Right lung (tissue), 5 donors: ENCODE data around the gene AP4S1. TPM values are rescaled to one million over a fixed set of nuclear protein-coding genes. Genes with fewer than 3 reads are reported as not detected.
"Not testable (repeated sequence)": the region's sequence is repeated elsewhere in the genome, so short reads cannot be mapped to it uniquely, and the experiment has no call there.

ENCODE experiments used
- DNase-seq, 2 donors: peaks; one replicate each; pipeline ENCODE4 v3.0.0-alpha.2; 2013
- polyA plus RNA-seq, 5 donors: library from polyadenylated mRNA; unstranded; fragments of 120-200 nt; gene quantifications; one replicate each; pipeline versions ENCODE4 v1.2.1 to v1.2.3, GENCODE V29; 2013; ENCODE audit warnings: inconsistent platforms in 1 of 5, low replicate concordance in 1 of 5; ENCODE audit not compliant: insufficient read length in 5 of 5, insufficient read depth in 1 of 5

AP4S1 gene
- polyA plus RNA-seq, 5 donors: 16.1 to 22.4 (median 19.9) TPM

DNA sequence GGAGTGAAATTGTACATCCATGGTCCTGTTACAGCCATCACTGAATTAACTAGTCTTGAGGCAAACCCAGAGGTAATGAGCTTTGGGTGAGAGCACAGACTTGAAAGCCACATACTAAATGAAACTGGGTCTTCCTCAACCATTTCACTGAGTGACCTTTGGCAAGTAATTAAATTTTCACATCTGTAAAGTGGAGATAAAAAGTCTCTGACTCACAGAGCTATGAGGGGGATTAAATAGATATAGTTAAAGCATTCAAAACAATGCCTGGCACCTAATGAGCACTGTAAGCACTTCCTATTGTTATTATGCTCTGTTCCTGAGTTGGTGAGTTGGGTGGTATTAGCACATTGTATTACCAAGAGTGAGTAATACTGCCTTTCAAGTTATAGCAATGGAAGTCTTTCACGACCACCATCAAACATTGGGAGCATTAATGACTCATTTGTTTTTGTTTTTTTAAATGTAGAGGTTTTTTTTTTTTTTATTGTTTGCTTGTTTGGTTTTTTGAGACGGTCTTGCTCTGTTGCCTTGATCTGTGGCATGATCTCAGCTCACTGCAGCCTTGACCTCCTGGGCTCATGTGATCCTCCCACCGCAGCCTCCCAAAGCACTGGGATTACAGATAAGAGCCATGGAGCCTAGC is 13.2 kb downstream of the AP4S1 start:
- DNase-seq: no peak

DNA sequence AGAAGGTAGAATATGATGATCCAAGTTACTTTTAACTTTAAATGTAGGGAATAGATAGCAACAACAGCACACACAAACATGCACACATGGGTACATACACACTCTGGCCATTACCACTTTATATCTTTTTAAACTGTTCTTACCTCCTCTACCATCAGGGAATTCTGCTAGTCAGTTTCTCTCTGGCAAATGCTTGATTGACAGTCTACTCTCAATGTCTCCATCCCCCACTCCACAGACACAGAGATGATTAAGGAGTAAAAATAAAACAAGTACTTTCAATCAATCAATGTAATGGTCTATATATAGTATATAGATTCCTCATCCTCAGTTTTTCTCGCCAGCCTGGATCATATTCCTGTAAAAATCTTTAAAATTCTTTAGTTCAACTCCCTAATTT is 16.9 kb downstream of the AP4S1 start:
- DNase-seq: no peak

DNA sequence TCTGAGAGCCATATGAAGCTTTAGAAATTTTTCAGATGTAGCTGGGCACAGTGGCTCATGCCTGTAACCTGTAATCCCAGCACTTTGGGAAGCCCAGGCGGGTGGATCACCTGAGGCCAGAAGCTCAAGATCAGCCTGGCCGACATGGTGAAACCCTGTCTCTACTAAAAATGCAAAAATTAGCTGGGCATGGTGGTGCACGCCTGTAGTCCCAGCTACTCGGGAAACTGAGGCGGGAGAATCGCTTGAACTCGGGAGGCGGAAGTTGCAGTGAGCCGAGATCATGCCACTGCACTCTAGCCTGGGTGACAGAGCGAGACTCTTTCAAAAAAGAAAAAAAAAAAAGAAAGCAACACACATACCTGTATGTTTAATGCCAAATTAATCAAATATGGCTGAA is 17.4 kb downstream of the AP4S1 start:
- DNase-seq: not testable (repeated sequence)

DNA sequence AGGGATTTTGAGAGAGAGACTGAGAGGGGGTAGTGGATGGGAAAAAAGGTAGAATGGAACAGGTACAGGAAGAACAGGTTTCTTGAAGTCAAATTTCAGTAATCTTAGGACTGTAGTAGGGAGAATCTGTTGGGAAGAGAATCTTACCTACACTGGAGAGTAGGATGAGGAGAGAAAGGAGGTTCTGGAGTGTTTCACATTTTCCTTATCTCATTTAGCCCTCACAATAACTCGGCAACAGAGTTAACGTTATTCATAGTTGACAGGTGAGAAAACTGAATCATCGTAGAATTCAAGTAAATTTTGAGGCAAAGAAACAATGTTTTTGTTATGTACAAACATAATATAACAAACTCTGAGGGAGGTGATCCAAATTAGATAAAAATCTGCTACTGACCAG is 17.9 kb downstream of the AP4S1 start:
- DNase-seq: no peak

DNA sequence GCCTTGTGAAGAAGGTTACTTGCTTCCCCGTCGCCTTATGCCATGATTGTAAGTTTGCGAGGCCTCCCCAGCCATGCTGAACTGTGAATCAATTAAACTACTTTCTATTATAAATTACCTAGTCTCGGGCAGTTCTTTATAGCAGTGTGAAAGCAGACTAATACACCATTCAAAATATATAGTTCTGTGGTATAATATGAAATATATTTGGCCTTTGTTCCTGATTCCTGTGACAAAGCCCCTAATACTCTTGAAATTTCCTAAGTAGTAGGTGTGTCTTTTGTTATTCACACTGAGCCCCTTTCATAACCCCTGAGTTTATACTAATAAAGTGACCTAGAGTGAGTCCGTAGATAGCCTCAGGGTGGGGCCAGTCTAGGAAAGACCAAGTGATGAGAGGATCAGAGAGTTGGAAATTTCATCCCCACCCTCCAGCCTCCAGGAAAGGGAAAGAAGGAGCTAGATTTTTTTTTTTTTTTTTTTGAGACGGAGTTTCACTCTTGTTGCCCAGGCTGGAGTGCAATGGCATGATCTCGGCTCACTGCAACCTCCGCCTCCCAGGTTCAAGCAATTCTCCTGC is 20.1 kb downstream of the AP4S1 start:
- DNase-seq: no peak

DNA sequence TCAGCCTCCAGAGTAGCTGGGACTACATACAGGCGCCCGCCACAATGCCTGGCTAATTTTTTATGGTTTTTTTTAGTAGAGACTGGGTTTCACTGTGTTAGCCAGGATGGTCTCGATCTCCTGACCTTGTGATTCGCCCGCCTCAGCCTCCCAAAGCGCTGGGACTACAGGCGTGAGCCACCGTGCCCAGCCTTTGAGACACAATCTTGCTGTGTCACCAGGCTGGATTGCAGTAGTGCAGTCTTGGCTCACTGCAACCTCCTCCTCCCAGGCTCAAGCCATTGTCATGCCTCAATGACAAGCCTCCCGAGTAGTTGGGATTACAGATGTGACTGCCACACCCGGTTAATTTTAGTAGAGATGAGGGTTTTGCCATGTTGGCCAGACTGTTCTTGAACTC is 22.1 kb downstream of the AP4S1 start:
- no peak for DNase-seq

DNA sequence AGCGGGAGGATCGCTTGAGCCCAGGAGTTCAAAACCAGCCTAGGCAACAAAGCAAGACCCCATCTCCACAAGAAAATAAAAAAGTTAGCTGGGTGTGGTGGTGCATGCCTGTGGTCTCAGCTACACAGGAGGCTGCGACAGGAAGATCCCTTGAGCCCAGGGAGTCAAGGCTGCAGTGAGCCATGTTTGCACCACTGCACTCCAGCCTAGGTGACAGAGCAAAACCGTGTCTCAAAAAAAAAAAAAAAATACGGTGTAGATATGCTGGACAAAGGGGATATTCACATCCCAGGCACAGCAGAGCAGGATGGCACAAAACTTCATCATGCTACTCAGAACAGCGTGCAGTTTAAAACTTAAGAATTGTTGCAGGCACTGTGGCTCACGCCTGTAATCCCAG is 25.6 kb downstream of the AP4S1 start:
- DNase-seq: no peak

DNA sequence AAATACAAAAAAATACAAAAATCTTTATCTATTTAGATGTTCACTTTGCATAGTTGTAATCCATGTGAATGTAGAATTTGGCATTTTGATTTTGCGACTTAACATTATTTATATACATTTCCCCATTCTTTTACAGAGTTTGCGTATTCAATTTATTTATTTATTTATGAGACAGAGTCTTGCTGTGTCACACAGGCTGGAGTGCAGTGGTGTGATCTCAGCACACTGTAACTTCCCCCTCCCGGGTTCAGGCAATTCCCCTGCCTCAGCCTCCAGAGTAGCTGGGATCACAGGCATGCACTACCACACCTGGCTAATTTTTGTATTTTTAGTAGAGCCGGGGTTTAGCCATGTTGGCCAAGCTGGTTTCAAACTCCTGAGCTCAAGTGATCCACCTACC is 26.1 kb downstream of the AP4S1 start:
- DNase-seq: no peak

DNA sequence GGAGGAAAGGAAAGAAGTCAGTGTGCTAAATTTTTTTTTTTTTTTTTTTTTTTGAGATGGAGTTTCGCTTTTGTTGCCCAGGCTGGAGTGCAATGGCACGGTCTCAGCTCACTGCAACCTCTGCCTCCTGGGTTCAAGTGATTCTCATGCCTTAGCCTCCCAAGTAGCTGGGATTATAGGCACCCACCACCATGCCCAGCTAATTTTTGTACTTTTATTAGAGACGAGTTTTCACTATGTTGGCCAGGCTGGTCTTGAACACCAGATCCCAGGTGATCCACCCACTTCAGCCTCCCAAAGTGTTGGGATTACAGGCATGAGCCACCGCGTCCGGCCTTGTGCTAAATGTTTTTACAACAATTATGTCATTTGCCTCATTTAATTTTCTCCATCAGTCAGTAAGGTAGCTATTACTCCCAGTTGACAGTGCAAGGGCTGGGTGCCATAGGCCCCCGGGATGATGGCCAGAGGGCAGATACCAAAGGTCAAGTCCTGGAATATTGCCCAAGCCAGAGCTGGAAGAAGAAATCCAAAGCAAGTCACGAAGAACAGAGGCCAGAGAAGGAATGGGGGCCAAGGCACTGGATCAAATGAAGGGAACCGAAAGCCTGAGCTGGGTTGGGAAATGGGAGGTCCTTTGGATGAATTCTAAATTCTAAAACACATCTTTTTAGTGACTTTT is 27.6 kb downstream of the AP4S1 start:
- DNase-seq: not testable (repeated sequence)

DNA sequence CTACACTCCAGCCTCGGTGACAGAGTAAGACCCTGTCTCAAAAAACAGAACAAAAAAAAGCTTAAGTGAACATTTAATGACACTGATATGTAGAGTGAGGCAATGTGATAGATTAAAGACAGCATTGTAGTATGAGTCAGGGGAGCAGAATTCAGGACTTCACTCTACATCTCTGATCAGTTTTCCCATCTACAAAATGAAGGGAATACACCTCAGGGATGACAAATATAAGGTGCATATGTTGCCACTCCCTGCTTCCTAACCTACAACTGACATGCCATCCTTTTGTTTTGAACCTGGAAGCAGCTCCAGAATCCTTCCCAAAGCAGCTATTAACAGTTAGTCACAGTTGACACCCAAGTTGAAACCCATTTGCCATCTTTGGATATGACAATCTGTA is 31.6 kb downstream of the AP4S1 start:
- DNase-seq: no peak

DNA sequence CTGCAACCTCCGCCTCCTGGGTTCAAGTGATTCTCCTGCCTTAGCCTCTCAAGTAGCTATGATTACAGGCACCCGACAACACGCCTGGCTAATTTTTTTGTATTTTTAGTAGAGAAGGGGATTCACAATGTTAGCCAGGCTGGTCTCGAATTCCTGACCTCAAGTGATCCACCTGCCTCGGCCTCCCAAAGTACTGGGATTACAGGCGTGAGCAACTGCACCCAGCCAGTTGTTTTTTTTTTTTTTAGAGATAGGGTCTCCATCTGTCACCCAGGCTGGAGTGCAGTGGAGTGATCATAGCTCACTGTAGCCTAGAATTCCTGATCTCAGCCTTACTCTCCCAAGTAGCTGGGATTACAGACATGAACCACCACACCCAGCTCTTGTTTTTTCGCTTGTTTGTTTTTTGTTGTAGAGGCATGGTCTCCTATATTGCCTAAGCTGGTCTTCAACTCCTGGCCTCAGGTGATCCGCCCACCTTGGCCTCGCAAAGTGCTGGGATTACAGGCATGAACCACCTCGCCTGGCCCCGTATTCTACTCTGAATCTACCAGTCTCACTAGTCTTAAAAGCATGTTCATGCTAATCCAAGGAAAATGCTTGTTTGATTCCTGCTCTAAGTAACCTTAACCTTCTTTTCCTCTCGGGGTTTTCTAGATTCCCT is 32.4 kb downstream of the AP4S1 start:
- no peak for DNase-seq

DNA sequence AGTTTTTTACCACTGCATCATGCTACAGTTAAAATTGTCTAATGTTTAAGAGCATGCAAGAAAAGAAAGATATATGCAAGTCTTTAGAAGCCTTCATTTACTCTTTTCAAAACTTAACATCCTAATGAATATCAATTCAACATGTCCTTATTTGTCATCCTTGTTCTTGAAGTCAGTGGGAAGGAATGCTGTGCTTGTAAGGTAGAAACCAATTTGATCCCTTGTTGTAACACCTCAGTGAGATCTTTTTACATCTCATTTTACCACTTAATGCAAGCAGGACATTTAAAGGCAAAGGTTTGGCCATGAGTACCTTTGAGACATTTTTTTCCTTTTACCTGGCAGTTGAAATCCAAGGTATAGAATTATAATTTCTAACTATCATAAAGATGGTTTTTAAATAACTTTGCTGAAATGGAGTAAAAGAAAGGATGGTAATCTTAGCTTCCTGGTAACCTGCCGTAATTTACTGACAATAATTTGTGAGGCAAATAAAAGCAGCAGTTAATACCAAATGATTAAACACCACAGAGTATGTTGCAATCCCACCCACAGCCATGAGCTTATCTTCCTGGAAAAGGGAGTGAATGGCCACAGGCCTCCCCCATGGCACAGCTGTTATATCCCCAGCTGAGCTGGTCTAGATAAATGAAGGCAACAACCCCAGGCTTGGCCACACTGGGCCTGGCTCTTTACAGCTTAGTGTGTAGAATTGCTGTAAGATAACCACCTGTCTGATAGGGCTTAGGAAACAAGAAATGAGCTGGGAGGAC is 33.9 kb downstream of the AP4S1 start:
- DNase-seq: no peak

DNA sequence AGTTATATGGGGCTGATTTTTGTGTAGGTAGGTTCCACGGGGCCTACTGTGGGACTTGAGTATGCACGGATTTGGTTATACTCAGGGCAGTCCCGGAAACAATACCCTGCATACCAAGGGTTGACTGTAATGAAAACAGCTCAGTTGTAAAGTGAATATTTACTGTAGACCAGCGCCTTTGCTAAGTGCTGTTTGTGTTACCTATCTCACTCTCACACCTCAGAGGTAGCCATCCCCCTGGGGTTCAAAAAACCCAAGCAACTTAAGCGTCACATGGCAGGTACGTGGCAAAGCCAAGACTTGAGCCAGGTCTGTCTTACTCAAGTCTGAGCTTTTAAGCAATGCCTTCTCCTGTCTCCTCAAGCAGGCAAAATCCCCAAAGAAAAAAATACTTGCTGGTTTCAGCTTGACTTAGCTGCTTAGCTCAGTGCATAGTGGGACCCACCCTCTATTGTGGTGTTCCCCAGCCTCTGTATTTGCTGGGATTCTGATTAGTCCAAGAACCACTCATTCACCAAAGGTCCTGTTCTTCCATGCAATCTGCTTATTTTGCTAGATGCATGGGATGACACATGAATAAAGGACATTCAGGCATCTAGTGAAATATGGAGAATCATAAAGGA is 34.9 kb downstream of the AP4S1 start:
- DNase-seq: no peak

DNA sequence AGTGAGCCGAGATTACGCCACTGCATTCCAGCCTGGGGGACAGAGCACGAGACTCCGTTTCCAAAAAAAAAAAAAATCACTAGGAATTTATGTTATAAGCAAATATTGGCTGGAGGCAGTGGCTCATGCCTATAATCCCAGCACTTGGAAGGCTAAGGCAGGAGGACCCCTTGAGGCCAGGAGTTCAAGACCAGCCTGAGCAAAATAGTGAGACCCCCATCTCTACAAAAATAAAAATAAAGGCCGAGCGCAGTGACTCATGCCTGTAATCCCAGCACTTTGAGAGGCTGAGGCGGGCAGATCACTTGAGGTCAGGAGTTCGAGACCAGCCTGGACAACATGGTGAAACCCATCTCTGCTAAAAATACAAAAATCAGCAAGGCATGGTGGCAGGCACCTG is 37.5 kb downstream of the AP4S1 start:
- DNase-seq: not testable (repeated sequence)

DNA sequence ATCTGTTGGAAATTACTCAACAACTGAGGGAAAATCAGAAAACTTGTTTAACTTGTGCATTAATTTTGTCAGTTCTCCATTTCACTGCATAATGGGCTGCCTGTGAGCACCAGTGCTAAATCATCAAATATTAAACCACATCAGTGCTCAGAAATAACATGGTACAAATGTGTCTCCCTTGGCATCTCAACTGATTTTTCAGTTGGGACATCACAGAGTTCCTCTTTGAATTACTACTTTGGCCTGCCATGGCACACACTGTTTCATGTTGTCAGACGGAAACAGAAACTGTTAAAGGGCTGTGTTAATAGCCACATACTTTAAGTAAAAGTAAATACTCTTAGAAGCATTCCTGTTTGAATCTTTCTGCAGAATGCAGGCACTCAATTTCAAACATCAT is 42.8 kb downstream of the AP4S1 start:
- no peak for DNase-seq

DNA sequence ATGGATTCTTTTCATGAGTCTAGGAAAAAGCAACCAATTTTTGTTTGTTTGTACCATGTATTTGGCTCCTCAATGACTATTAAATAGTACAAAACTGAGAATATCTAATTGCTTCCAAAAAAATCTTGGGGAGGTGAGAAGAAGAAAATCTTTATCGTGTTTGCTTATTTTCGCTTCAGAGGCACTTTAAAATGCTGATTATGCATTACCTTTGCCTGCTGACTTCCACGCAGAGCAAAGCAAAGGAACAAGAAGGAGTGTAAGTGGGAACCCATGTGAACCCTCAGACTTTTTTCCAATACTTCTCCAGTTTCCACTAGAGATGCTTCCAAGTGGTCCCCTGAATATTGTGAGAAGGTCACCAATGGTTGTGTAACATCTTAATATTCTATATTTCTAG is 43.9 kb downstream of the AP4S1 start:
- DNase-seq: no peak

DNA sequence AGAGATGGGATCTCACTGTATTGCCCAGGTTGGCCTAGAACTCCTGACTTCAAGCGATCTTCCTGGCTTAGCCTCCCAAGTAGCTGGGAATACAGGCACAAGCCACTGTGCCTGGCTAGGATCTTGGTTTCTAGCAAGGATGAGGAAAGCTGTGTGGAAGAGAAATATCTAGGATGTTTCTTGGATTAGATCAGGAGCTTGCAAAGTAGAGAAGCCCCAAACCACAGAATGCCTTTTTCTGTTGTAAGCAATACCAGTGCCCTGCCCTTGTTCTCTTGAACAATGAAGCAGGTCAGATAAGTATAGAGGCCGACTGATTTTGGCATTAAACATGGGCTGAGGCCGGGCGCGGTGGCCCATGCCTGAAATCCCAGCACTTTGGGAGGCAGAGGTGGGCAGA is 45.0 kb downstream of the AP4S1 start:
- DNase-seq: no peak

DNA sequence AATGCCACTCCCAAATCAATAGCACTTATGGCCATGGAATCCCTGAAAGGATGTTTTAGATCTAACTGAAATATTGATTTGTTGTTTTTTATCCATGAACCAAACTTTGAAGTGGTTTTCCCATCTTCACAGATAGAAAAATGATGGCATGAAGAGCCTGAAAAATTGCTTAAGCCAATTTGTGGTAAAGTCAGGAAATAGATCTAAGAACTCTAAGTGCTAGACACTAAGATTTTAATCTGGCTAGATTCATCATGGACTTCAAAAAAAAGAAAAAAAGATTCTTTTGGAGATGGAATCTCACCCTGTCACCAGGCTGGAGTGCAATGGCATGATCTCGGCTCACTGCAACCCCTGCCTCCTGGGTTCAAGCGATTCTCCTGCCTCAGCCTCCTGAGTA is 45.7 kb downstream of the AP4S1 start:
- no peak for DNase-seq

DNA sequence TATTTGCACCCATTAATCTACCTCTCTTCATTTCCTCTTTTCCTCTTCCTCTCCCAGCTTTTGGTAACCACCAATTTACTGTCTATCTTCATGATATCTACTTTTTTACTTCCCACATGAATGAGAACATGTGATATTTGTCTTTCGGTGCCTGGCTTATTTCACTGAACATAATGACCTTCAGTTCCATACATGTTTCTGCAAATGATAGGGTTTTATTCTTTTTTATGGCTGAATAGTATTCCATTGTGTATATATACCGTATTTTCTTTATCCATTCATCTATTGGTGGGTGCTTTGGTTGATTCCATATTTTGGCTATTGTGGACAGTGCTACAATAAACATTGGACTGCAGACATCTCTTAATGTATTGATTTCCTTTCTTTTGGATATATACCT is 49.7 kb downstream of the AP4S1 start:
- no peak for DNase-seq

DNA sequence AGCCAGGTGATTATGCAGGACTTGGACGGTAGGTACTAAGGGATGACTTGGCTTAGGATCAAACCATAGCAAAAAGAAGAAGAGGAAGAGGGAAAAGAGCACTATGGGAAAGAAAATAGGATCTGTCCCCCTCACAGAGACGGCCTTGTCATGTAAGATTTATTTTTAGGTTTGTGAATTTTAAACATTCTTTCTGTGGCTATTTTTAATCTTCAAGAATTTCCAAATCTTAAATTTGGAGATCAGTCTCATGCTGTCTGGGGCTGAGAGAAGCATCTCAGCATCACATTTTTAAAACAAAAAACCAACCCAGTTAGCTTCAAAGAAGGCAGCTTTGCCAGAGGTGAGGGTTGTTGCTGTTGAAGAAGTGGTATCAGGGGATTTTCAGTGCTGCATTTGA is 53.3 kb downstream of the AP4S1 start:
- DNase-seq: no peak

DNA sequence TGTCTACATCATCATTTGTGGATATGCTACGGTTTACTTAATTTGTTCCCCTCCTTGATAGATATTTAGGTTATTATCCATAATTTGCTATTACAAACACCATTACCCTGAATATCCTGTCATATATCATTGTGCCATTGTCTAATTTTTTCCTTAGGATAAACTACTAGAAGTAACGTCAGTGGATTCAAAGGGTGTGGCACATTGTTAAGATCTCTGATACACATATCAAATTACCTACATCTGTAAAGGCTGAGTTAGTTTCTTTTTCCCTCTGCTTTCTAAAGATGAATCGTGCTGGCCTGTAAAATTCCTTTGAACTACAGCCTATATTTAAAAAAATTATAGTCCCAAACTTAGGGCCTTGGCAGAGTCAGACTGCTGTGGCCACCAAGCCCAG is 54.6 kb downstream of the AP4S1 start:
- DNase-seq: no peak

DNA sequence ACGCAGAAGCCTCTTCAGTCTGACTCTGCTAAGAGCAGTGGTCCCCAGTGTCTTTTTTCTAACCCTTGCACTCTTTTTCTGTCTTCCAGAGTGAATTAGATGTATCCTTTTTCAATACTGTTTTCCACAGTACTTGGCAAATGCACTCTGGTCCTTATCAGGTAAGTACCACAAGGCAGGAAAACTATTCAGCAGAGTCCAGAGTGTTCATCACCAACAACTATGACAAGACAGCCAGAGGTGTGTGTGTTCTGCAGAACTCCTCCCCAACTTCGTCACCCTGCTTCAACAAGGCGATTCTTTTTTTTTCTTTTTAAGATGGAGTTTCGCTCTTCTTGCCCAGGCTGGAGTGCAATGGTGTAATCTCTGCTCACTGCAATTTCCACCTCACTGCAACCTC is 55.0 kb downstream of the AP4S1 start:
- no peak for DNase-seq
